Neutrophil (primary cell): ENCODE measurements around the gene TPST2.

Source experiments
- H3K27ac ChIP-seq: fragments of 200-600 bp; sonication (generic); 2 replicates; pipeline ENCODE4 v1.5.1; 2016; ENCODE audit warnings: mild to moderate bottlenecking, moderate library complexity
- H3K27me3 ChIP-seq: fragments of 200-600 bp; sonication (generic); 2 replicates; pipeline ENCODE4 v1.6.0; 2016; ENCODE audit warnings: mild to moderate bottlenecking
- H3K36me3 ChIP-seq: fragments of 200-600 bp; sonication (generic); 2 replicates; pipeline ENCODE4 v1.5.1; 2017
- H3K4me1 ChIP-seq, 2 experiments: fragments of 200-600 bp in 1 of 2; sonication (generic) in 1 of 2; 1 replicate in 1 of 2; 2 replicates in 1 of 2; pipeline versions ENCODE4 v1.5.1 to v1.6.1; 2013 to 2016; ENCODE audit warnings: low read depth in 1 of 2, low read length in 1 of 2, mild to moderate bottlenecking in 1 of 2, moderate library complexity in 1 of 2; ENCODE audit not compliant: control insufficient read depth in 1 of 2, insufficient read depth in 1 of 2
- H3K4me3 ChIP-seq, 2 experiments: fragments of 200-600 bp in 1 of 2; sonication (generic) in 1 of 2; 1 replicate in 1 of 2; 2 replicates in 1 of 2; pipeline ENCODE4 v1.5.1; 2013 to 2016; ENCODE audit warnings: low read depth in 1 of 2, low read length in 1 of 2, mild to moderate bottlenecking in 1 of 2, moderate library complexity in 1 of 2
- H3K9me3 ChIP-seq: fragments of 200-600 bp; sonication (generic); 2 replicates; pipeline ENCODE4 v1.5.1; 2016
- CTCF ChIP-seq: fragments of 200-600 bp; sonication (generic); IDR thresholded peaks from 2 replicates; pipeline ENCODE4 v1.5.1; 2016; ENCODE audit warnings: antibody characterized with exemption

The TPST2 gene

GRCh38 chr22:26610072-26610958 lies 20.4 kb upstream of the TPST2 start:
- H3K9me3 ChIP-seq, result no peaks in the 10 kb centered on the region
- no peaks in the 10 kb centered on the region for H3K36me3 ChIP-seq
- H3K27ac ChIP-seq, result no peak overlapping the region
- no peaks in the 10 kb centered on the region for H3K4me1 ChIP-seq
- no peaks in the 10 kb centered on the region for H3K27me3 ChIP-seq
- TF ChIP-seq CTCF, result no peak
- H3K4me3 ChIP-seq, result no peak overlapping the region

- Histone ChIP-seq H3K4me1 (no peaks in the 10 kb centered on the region), H3K4me3 (no peak overlapping the region), H3K36me3 (no peaks in the 10 kb centered on the region), H3K9me3 (no peaks in the 10 kb centered on the region), H3K27me3 (no peaks in the 10 kb centered on the region), H3K27ac (no peak overlapping the region)
- TF ChIP-seq CTCF, result no peak
These were observed 19.4 kb upstream of the TPST2 start for GRCh38 chr22:26609287-26609686.

- Histone ChIP-seq H3K36me3 (no peaks in the 10 kb centered on the region), H3K27ac (no peak overlapping the region), H3K4me1 (no peaks in the 10 kb centered on the region), H3K9me3 (no peaks in the 10 kb centered on the region), H3K4me3 (no peak overlapping the region), H3K27me3 (no peaks in the 10 kb centered on the region)
- no peak for TF ChIP-seq CTCF
These were observed 18.2 kb upstream of the TPST2 start for GRCh38 chr22:26608129-26608528.

- TF ChIP-seq CTCF, result no peak
- no peaks in the 10 kb centered on the region for H3K9me3 ChIP-seq
- H3K27ac ChIP-seq, result no peak overlapping the region
- no peak overlapping the region for H3K4me3 ChIP-seq
- no peaks in the 10 kb centered on the region for H3K4me1 ChIP-seq
- H3K36me3 ChIP-seq, result no peaks in the 10 kb centered on the region
- no peaks in the 10 kb centered on the region for H3K27me3 ChIP-seq
These were observed 16.7 kb upstream of the TPST2 start for GRCh38 chr22:26606611-26607010.

- Histone ChIP-seq H3K36me3 (no peaks in the 10 kb centered on the region), H3K4me1 (no peaks in the 10 kb centered on the region), H3K4me3 (no peak overlapping the region), H3K9me3 (no peaks in the 10 kb centered on the region), H3K27me3 (no peaks in the 10 kb centered on the region), H3K27ac (no peak overlapping the region)
- no peak for TF ChIP-seq CTCF
These were observed 14.4 kb upstream of the TPST2 start for GRCh38 chr22:26604368-26604767.
